Keratinocyte (primary cell): ENCODE results near the gene CFAP157.

Experiments
- EZH2 ChIP-seq: IDR thresholded peaks from one replicate; pipeline ENCODE4 v1.6.1; 2012; ENCODE audit warnings: inconsistent platforms, mild to moderate bottlenecking, low read length, moderate library complexity
- TF ChIP-seq, protein P1 (sequence below), 3 experiments: IDR thresholded peaks in 1 of 3; conservative IDR thresholded peaks in 1 of 3; optimal IDR thresholded peaks in 1 of 3; 2 replicates in 2 of 3; 3 replicates in 1 of 3; pipeline versions ENCODE3 to v1.5.1; 2011; ENCODE audit warnings: low read length in 3 of 3, mild to moderate bottlenecking in 3 of 3, moderate library complexity in 2 of 3, control low read depth in 1 of 3, inconsistent platforms in 1 of 3; ENCODE audit not compliant: insufficient read depth in 2 of 3; ENCODE audit errors: extremely low read depth in 1 of 3

DNA sequence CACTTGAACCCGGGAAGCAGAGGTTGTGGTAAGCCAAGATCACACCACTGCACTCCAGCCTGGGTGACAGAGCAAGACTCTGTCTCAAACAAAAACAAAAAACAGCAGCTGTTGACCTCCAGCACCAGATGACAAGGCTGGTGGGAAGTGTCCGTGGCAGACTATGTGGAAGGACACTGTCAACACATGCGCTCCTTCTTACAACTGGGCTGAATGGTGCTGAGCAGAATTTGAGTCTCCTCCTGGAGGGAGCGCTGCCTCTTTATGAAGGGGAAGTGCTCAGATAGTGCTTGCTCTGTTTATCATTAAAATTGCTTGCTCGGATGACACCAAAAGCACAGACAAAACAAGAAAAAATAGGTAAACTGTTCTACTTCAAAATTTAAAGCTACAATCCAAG is 9.2 kb upstream of the CFAP157 start:
- TF ChIP-seq, protein P1, sequence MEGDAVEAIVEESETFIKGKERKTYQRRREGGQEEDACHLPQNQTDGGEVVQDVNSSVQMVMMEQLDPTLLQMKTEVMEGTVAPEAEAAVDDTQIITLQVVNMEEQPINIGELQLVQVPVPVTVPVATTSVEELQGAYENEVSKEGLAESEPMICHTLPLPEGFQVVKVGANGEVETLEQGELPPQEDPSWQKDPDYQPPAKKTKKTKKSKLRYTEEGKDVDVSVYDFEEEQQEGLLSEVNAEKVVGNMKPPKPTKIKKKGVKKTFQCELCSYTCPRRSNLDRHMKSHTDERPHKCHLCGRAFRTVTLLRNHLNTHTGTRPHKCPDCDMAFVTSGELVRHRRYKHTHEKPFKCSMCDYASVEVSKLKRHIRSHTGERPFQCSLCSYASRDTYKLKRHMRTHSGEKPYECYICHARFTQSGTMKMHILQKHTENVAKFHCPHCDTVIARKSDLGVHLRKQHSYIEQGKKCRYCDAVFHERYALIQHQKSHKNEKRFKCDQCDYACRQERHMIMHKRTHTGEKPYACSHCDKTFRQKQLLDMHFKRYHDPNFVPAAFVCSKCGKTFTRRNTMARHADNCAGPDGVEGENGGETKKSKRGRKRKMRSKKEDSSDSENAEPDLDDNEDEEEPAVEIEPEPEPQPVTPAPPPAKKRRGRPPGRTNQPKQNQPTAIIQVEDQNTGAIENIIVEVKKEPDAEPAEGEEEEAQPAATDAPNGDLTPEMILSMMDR (optimal IDR thresholded peaks at IDR 0.05 in 1 of 3, IDR thresholded peaks at IDR 0.05 in 1 of 3, conservative IDR thresholded peaks at IDR 0.05 in 1 of 3; ENCODE audit: extremely low read depth in 1 of 3, insufficient read depth in 2 of 3, low read length in 3 of 3), result no peak
- no peak for TF ChIP-seq EZH2
